ENCODE data around the gene PSMA3.

PSMA3 gene

GRCh38 chr14:58313699-58314098 is 69.1 kb downstream of the PSMA3 start:
- Histone ChIP-seq H3K36me3 (ENCODE audit: control insufficient read depth, insufficient read depth, low read length) (no peaks in the 10 kb centered on the region), H3K9ac (ENCODE audit: low read length) (no peak overlapping the region), H3K4me3 (ENCODE audit: low read length) (no peak overlapping the region), H3K9me3 (ENCODE audit: control insufficient read depth, low read length) (no peaks in the 10 kb centered on the region), H3K27me3 (ENCODE audit: control insufficient read depth, insufficient read depth, low read length) (no peaks in the 10 kb centered on the region), H3K4me1 (ENCODE audit: control insufficient read depth, insufficient read depth, low read length) (no peaks in the 10 kb centered on the region)

- Histone ChIP-seq H3K9ac (ENCODE audit: low read length) (no peak overlapping the region), H3K4me3 (ENCODE audit: low read length) (no peak overlapping the region), H3K36me3 (ENCODE audit: control insufficient read depth, insufficient read depth, low read length) (no peaks in the 10 kb centered on the region), H3K27me3 (ENCODE audit: control insufficient read depth, insufficient read depth, low read length) (no peaks in the 10 kb centered on the region), H3K9me3 (ENCODE audit: control insufficient read depth, low read length) (no peaks in the 10 kb centered on the region), H3K4me1 (ENCODE audit: control insufficient read depth, insufficient read depth, low read length) (no peaks in the 10 kb centered on the region)
These were observed 71.0 kb downstream of the PSMA3 start for GRCh38 chr14:58315606-58316005.
